ENCODE measurements around the gene COQ2.
"Not testable (repeated sequence)": the region's sequence is repeated elsewhere in the genome, so short reads cannot be mapped to it uniquely, and the experiment has no call there.

COQ2 gene

DNA sequence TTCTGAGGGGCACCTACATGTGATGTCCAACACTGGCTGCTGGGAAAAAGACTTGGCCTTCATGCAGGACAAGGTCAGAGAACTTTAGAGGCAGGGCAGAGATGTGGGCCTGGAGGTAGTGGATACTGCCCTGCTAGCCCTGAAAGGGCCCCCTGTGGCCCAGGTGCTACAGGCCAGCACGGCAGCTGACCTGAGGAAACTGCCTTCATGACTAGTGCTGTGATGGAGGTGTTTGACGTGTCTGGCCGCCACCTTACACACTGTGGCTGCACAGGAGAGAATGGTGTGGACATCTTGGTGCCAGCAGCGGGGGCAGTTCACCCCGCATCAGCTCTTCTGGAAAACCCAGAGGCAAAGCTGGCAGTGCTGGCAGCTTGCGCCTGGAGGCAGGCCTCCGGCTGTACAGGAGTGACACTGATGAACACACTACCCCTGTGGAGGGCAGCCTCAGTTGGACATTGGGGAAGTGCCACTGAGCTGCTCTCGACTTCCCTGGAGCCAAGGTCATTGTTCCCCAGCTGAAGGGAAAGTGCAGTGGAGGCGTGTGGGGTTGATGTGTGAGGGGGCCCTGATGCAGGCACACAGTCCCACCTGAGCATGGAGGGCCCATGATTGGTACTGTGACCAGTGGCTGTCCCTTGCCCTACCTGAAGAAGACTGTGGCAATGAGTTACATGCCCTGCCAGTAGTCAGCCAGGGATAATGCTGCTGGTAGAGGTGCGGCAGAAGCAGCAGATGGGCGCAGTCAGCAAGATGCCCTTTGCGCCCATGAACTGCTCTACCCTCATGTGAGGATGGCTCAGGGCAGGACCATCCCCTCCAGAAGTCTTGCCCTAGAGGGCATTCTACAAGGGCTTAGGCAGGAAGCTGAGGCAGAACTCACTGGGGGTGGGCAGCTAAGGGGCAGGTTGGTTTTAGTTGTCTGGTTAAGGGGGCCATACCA lies 36.9 kb downstream of the COQ2 start:
- no peak for DNase-seq (ENCODE audit: low read depth)

DNA sequence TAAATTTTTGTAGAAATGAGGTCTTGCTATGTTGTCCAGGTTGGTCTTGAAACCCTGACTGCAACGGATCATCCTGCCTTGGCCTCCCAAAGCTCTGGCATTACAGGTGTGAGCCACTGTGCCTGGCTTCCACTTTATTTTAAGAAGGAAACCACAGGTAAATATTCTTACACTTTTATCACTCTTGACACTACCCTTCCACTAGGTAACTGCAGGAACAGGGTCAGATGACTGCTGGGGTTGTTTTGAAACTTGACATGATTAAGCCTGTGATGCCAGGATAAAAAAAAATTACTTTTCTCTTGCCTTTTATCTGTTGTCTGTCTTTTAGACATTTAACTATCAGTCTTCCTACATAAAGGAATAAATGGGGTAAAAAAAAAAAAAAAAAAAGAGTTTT lies 43.5 kb downstream of the COQ2 start:
- no peak for DNase-seq (ENCODE audit: low read depth)

- DNase-seq (ENCODE audit: low read depth): no peak
Measured at GRCh38 chr4:83240379-83240875, 44.2 kb downstream of the COQ2 start.

- DNase-seq (ENCODE audit: low read depth): no peak
Measured at GRCh38 chr4:83238393-83239248, 46.0 kb downstream of the COQ2 start.

DNA sequence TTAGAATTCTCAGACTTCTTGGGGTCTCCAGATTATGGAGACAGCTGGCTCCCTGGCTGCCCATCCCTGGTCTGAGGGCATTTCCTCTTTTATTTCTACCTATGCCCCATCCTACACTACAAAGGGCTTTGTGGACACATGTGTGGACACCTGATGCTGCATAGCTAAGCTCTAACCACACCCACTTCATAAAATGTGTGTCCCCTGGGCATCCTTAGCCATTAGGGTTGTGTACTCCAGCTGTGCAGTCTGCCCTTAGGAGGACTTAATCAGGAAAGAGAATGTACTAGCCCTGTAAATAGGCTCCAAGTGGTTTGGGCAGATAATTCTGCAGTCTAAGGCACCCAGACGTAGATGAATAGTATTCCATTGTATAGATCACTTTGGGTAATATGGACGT lies 47.0 kb downstream of the COQ2 start:
- DNase-seq (ENCODE audit: low read depth): no peak

DNA sequence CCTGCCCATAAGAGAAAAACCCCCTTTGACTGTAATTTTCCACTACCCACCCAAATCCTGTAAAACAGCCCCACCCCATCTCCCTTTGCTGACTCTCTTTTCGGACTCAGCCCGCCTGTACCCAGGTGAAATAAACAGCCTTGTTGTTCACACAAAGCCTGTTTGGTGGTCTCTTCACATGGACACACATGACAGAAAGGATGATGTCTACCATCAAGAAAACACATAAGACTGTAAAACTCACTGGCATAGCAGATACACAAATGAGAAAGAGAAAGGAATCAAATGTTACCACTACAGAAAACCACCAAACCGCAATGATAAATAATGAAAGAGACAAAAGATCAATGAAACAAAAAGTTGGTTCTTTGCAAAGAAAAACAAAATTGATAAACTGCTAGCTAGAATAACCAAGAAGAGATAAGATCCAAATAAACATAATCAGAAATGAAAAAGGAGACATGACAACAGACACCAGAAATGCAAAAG lies 48.9 kb downstream of the COQ2 start:
- not testable (repeated sequence) for DNase-seq (ENCODE audit: low read depth)

DNA sequence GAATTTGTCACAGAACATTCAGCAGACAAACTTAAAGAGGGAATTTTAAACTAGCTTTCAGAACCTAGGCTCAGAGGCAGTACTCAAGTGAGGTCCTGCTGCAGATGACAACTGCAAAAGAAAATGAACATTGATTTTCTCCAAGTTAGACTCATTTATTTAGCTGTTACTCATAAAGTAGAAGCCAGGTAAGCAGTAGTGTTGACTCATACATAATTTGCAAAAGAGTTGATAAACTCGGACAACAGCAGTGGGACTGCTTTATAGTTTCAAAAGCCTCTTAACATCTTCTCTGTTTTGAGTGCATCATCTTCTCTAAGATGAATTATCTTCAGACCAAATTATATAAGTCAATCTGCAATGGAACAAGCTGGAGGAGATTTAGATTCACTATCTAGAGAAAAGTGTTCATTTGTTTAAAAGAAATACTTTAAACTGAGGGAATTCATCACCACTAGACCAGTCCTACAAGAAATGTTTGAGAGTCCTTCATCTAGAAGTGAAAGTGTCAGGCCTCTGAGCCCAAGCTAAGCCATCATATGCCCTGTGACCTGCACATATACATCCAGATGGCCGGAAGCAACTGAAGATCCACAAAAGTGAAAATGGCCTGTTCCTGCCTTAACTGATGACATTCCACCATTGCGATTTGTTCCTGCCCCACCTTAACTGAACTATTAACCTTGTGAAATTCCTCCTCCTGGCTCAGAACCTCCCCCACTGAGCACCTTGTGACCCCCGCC lies 49.5 kb downstream of the COQ2 start:
- no peak for DNase-seq (ENCODE audit: low read depth)

- not testable (repeated sequence) for DNase-seq (ENCODE audit: low read depth)
Measured at GRCh38 chr4:83234387-83234786, 50.2 kb downstream of the COQ2 start.

GRCh38 chr4:83232082-83232481 lies 52.5 kb downstream of the COQ2 start:
- DNase-seq (ENCODE audit: low read depth): no peak

DNA sequence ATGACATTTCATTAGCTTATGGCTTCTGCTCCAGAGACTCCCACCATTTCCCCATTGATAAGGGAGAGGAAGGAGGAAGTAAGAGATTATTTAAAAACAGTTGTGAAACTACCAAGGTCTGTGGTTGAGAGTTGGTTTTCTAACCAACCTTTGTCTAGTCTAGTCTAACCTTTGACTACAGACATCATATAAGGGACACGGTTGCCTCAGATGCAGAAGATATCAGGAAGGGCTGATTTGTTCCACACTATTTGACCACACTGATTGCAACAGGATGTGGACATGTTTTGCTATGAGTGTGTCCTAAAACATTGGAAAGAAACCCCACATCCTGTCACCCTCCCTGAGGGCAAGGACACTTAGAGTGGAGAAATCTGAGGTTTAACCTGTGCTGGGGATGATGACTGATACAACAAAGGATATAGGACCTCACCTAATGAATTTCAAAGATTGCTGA lies 53.0 kb downstream of the COQ2 start:
- DNase-seq (ENCODE audit: low read depth): no peak

GRCh38 chr4:83230928-83231327 lies 53.7 kb downstream of the COQ2 start:
- no peak for DNase-seq (ENCODE audit: low read depth)

DNA sequence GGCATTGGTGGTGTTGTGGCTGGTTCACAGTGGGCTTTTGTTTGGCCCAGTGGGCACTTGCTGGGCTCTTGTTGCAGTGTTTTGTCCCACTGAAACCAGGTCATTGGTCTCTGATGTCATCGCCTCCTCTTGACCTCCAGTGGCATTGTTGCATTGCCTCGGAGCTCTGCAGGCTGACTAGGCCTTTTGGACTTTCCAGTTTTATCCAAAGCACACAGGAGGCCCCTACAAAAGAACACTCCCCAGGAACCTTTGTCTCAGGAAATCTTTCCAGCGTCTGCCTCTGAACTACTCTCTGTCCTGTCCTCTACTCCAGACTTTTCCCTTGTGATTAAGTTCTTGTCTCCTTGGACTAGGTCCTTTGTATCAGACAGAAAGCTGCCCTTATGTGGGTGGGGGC lies 54.8 kb downstream of the COQ2 start:
- no peak for DNase-seq (ENCODE audit: low read depth)

- no peak for DNase-seq (ENCODE audit: low read depth)
Measured at GRCh38 chr4:83228231-83228630, 56.4 kb downstream of the COQ2 start.

DNA sequence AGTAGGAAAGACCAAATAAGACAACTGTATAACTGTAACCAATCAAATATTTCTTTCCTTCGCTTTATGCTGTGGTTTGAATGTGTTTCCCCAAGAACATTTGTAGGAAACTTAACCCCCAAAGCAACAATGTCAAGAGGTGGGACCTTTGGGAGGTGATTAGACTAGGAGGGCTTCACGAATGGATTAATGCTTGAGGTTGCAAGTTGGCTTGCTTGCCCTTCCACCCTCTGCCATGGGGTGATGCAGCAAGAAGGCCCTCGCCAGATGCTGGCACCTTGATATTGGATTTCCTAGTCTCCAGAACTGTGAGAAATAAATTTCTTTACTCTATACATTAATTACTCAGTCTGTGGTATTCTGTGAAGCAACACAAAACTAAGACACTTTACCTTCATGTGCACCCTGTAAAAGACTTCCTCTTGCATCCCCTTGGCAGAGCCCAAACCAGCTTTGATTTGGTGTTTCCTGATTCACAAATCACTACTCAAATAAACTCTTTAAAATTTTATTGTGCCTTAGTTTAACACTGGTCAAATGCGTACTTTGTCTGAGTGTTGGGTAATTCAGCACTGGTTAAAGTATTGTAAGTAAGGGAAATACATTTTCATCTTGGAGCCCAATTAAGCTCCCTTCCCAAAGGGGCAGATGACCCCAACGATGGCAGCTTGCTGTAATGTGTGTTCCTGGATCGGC lies 59.9 kb downstream of the COQ2 start:
- no peak for DNase-seq (ENCODE audit: low read depth)

DNA sequence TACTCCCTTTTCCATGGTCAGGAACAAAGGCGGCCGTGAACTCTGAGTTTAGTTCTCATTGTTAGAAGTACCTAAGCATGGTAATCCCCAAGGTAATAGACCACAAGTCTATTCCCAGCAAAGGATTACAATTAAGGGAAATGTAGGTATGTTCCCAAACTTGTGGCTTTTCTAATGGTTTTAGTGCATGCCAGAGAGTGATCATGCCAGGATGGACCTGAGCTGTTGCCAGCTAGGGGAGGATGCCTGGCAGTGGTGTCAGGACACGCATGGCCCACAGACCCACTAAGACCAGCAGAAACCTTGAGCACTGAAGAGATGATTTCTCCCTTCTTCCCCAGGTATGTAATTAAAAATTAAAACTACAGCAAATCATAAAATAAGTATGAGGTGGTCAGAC lies 60.8 kb downstream of the COQ2 start:
- no peak for DNase-seq (ENCODE audit: low read depth)

DNA sequence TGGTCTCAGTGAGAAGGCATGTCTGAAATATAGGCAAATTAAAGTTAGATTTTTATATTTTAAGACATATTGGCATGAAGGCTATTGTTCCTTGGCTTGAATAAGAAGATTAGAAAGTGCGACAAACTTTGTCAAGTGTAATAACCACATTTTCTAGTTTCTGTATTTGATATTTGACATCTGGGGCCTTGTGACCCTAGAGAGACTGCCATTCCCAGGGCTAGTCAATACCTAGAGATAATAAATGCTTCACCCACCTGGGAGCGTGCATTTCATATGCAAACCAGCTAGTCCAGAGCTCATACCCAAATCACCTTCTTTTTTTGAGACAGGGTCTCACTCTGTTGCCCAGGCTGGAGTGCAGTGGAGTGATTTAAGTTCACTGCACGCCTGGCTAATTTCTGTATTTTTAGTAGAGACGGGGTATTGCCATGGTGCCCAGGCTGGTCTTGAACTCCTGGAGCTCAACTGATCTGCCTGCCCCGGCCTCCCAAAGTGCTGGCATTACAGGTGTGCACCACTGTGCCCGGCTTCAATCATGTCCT lies 62.6 kb downstream of the COQ2 start:
- no peak for DNase-seq (ENCODE audit: low read depth)

DNA sequence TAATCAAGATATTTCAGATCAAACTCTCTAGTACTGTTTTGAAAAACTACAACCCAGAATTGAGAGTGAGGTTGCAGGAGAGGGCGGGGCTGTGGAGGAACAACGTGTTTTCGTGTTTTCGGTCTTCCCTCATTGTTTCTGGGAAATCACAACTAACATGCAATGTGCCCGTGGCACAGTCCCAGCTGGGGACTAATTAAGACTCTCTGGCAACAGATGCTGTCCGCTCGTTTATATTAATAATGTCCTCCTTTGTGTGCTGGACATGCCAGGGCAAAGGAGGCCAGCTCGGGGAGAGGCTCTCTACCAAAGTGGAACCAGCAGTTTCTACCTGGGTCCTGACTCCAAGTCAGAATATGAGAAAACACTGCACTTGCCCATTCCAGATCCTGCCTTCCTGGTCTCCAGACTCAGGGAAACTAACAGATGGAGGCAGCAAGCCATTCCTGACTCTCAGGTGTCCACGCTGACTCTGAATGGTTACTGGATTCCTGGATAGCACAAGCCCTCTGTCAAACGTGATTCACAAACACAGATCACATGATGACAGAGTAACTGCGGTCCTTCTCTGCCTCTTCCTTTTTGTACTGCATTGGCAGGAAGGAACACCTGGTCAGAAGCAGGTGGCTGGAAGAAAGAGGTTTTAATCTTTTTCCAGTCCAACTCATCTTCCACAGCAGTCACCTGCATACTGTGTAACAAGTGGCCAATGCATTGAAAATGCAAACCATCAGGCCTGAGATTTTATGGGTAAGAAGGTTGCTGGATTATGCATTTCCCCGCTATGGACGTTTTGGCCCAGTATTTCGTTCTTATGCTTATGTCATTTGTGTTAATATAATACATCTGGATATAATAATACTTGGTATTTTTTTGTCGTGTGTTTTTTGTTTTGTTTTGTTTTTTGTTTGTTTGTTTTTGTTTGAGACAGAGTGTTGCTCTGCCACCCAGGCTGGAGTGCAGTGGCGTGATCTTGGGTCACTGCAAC lies 65.0 kb downstream of the COQ2 start:
- DNase-seq (ENCODE audit: low read depth): no peak

DNA sequence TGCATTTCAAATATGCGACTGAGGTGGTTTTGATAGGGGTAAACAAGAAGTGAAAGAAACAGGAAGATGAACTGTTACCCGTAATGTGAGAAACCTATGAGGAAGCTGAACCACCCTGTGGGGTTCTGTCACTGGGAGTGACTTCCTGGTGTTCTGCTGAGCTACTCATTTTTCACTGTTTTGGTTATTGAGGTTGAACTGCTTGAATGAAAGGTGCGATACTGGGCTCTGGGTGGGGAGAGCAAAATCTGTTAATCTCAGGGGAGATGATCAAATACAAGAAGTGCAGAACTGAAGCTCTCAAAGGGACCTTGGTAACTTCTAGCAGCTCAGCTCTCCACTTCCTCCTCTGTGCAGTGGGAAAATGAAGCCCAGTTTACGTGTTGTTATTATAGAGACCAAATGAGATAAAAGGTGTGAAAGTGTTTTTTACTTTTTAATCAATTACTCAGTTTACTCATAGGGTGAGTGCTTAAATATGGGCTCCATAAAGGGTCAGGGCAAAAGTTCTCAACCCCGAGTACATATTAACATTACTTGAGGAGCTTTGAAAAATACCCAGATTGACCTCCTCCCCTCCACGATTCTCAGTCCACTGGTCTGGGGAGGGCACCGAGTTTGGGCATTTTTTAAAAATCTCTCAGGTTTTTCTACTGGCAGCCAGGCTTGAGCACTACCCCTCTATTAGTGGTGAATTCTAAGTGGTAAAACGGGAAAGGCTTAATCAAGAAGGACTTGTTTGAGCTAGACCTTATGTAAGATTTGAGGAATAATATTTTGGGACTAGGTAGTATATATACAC lies 66.7 kb downstream of the COQ2 start:
- DNase-seq (ENCODE audit: low read depth): no peak
